ENCODE data around the gene KRT15. TPM values are rescaled to one million over a fixed set of nuclear protein-coding genes. Genes with fewer than 3 reads are reported as not detected.

KRT15 gene
- total and polyA plus RNA-seq, 2 of the 8 experiments (the other 6 are each of a cell fraction or from before 2014, with no cell fraction given), result 0.11 to 0.13 TPM

DNA sequence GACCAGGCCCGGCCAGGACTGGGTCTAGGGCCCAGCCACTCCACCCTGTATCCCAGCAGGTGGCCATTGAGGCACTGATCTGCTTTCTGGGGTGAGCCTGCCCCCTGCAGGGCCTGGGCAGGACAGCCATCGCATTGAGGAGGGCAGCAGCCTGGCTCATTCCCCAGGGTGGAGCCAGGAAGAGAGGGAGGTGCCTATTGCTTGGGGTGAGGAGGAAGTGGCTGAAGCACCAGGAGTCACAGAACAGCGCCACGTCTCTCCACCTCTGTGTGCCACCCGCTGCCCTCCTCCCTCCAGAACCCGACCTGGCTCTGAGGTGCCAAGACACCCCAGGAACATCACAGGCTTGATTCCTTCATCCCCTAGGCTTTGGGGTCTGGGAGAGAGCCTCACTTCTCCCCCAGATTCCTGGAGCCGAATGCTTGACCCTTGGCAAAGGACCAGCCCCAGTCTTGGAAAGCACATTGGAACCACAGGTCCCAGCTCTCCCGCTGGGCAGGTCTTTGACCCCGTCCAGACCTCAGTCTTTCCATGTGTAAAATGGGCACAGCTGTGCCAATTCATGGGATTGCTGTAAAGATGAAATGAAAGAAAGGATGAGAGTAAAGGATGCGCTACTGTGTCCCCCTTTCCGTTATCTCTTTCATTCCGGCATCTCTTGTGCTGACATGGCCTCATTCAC lies 21.7 kb downstream of the KRT15 start:
- Histone ChIP-seq H4K91ac (replicated peaks; ENCODE audit: insufficient read length, low read length) (peak overlapping the region; percentile 75), H3K36me3 (ENCODE audit: control insufficient read depth in 2 of 4, insufficient read depth in 4 of 4, low read length in 3 of 4) (no peaks in the 10 kb centered on the region), H3K14ac (ENCODE audit: insufficient read length) (no peak overlapping the region), H3K27ac (ENCODE audit: low read depth, low read length) (no peak overlapping the region), H2BK5ac (ENCODE audit: low read depth, low read length) (0 out of 2 replicates have a peak overlapping the region, but pooled peaks have one; percentile 39), H3K18ac (ENCODE audit: extremely low read depth, low read length) (0 out of 2 replicates have a peak overlapping the region, but pooled peaks have one; percentile 13), H2BK120ac (replicated peaks; ENCODE audit: low read depth, low read length) (no peak overlapping the region), H3K9me3 (ENCODE audit: insufficient read depth in 2 of 2, low read depth in 1 of 2, low read length in 1 of 2) (no peaks in the 10 kb centered on the region), H2AFZ (ENCODE audit: low read length) (peak overlapping the region; percentile 74), H2BK12ac (ENCODE audit: low read depth, low read length) (peak overlapping the region; percentile 87; the same call in 1 of the 2 replicates), H3K56ac (replicated peaks; ENCODE audit: insufficient read length, low read depth, low read length) (no peak overlapping the region), H4K8ac (ENCODE audit: extremely low read depth, insufficient read depth, low read length) (peak overlapping the region; percentile 22; the same call in 1 of the 2 replicates), H2AK5ac (ENCODE audit: low read depth, low read length) (no peak overlapping the region), H3K79me1 (ENCODE audit: low read depth, low read length) (no peaks in the 10 kb centered on the region), H3K4me2 (ENCODE audit: insufficient read depth in 1 of 2, low read depth in 2 of 2, low read length in 2 of 2) (no peak overlapping the region; a peak in 1 of 4 replicates), H3K4me3 (ENCODE audit: extremely low read depth in 1 of 4, insufficient read depth in 2 of 4, low read depth in 3 of 4, low read length in 4 of 4) (no peak overlapping the region), H3K4ac (replicated peaks; ENCODE audit: insufficient read length, low read depth, low read length) (peak overlapping the region; percentile 58), H4K20me1 (replicated peaks in 1 of 2; ENCODE audit: control insufficient read depth in 1 of 2, insufficient read depth in 2 of 2, low read length in 2 of 2) (no peaks in the 10 kb centered on the region), H3K79me2 (ENCODE audit: control insufficient read depth in 1 of 2, insufficient read depth in 2 of 2, low read length in 2 of 2) (no peaks in the 10 kb centered on the region), H3K27me3 (replicated peaks in 1 of 4; ENCODE audit: control insufficient read depth in 3 of 4, extremely low read depth in 1 of 4, insufficient read depth in 3 of 4, low read length in 3 of 4) (no peaks in the 10 kb centered on the region), H3K4me1 (replicated peaks in 1 of 4; ENCODE audit: control insufficient read depth in 3 of 4, insufficient read depth in 4 of 4, low read length in 3 of 4) (peaks cover 0 to 19% (median 12%) of the 10 kb centered on the region in 4 experiments; a peak in 6 of 7 replicates), H2BK15ac (ENCODE audit: low read length) (0 out of 2 replicates have a peak overlapping the region, but pooled peaks have one; percentile 18), H4K5ac (ENCODE audit: insufficient read length, low read depth, low read length) (no peak overlapping the region), H3K23ac (ENCODE audit: insufficient read length) (no peak overlapping the region), H3K9ac (replicated peaks in 1 of 4; ENCODE audit: extremely low read depth in 1 of 4, low read depth in 3 of 4, low read length in 3 of 4) (no peak overlapping the region), H2BK20ac (ENCODE audit: low read length) (peak overlapping the region; percentile 48), H3K23me2 (ENCODE audit: low read depth, low read length) (no peaks in the 10 kb centered on the region)
- DNase-seq (ENCODE audit: low read depth in 1 of 2, low spot score in 2 of 2) (peak; percentile 68 to 84), FAIRE-seq (no peak)
- 78% methylated on average over 12 of the region's 12 CpGs; no CpG with 5 or more reads in 1 of the 2 experiments for WGBS, 2 experiments (ENCODE audit: extremely low coverage in 1 of 2, insufficient coverage in 1 of 2, insufficient read length in 1 of 2, insufficient replicate concordance in 2 of 2, low coverage in 1 of 2, low lambda C conversion rate in 2 of 2, missing lambda C conversion rate in 1 of 2)
- ChIA-PET CTCF (ENCODE audit: partially characterized antibody) (interaction anchor here (0.7 to 33.9 kb wide), 19 partner anchors 8 to 638 kb away, joined by 3 to 427 read pairs (median 6); partner anchors contain the start of genes KRT13, KRT19, KRT35 and KRT36), POLR2A (ENCODE audit: partially characterized antibody) (interaction anchor here (1.7 to 3.7 kb wide), 6 partner anchors 13 to 52 kb away, joined by 4 to 19 read pairs (median 7); partner anchors contain the start of gene KRT19)
- TF ChIP-seq BACH1 (IDR thresholded peaks at IDR 0.05; ENCODE audit: low read length) (no peak), KDM1A (IDR thresholded peaks at IDR 0.05; ENCODE audit: borderline replicate concordance, low read length) (peak; percentile 94), SP1 (IDR thresholded peaks at IDR 0.05; ENCODE audit: low read depth, low read length) (no peak), TCF12 (IDR thresholded peaks at IDR 0.05; ENCODE audit: low read depth, low read length) (no peak), KDM5A (IDR thresholded peaks at IDR 0.05; ENCODE audit: low read length) (no peak), TBP (IDR thresholded peaks at IDR 0.05; ENCODE audit: low read depth, low read length) (no peak), TAF7 (optimal IDR thresholded peaks at IDR 0.05; ENCODE audit: borderline replicate concordance, low read depth, low read length) (no peak), E2F6 (IDR thresholded peaks at IDR 0.05) (no peak)
- TF ChIP-seq, protein P1, sequence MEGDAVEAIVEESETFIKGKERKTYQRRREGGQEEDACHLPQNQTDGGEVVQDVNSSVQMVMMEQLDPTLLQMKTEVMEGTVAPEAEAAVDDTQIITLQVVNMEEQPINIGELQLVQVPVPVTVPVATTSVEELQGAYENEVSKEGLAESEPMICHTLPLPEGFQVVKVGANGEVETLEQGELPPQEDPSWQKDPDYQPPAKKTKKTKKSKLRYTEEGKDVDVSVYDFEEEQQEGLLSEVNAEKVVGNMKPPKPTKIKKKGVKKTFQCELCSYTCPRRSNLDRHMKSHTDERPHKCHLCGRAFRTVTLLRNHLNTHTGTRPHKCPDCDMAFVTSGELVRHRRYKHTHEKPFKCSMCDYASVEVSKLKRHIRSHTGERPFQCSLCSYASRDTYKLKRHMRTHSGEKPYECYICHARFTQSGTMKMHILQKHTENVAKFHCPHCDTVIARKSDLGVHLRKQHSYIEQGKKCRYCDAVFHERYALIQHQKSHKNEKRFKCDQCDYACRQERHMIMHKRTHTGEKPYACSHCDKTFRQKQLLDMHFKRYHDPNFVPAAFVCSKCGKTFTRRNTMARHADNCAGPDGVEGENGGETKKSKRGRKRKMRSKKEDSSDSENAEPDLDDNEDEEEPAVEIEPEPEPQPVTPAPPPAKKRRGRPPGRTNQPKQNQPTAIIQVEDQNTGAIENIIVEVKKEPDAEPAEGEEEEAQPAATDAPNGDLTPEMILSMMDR (IDR thresholded peaks at IDR 0.05; ENCODE audit: control extremely low read depth in 1 of 3, insufficient read depth in 1 of 3, low read depth in 1 of 3, low read length in 3 of 3), result peak; percentile 82 to 94 (median 88)
